WTC11 (cell line): ENCODE results near the gene OSTM1. TPM values are rescaled to one million over a fixed set of nuclear protein-coding genes. Genes with fewer than 3 reads are reported as not detected.

Experiments used
- ATAC-seq: fragments of 200-7000 bp; cut with Tn5 transposase; 2 replicates; pipeline ENCODE4 v1.10.0; 2021; ENCODE audit warnings: mild to moderate bottlenecking, moderate library complexity
- CTCF ChIA-PET: fragments of 300-600 bp; sonication (Branson Sonifier 250); formaldehyde crosslinking; loops from one replicate; lab custom pipeline; 2021; ENCODE audit warnings: antibody characterized with exemption; lab: Charles Lee
- POLR2A ChIA-PET: fragments of 350-600 bp; sonication (Branson Sonifier 250); formaldehyde crosslinking; loops from one replicate; lab custom pipeline; 2021; ENCODE audit warnings: antibody characterized with exemption; lab: Charles Lee
- DNase-seq: peaks from one replicate; pipeline ENCODE4 v3.0.0; 2021; ENCODE audit warnings: low spot score
- H3K27ac Mint-ChIP-seq: 2 replicates; pipeline ENCODE4 v1.8.0; 2021; ENCODE audit warnings: mixed read lengths
- H3K27me3 Mint-ChIP-seq: 2 replicates; pipeline ENCODE4 v1.8.0; 2021; ENCODE audit warnings: low read depth, mild to moderate bottlenecking, moderate library complexity, mixed read lengths
- H3K36me3 Mint-ChIP-seq: 2 replicates; pipeline ENCODE4 v1.8.0; 2021; ENCODE audit warnings: mixed read lengths
- H3K4me1 Mint-ChIP-seq: 2 replicates; pipeline ENCODE4 v1.8.0; 2022; ENCODE audit warnings: mixed read lengths
- H3K4me3 Mint-ChIP-seq: 2 replicates; pipeline ENCODE4 v1.8.0; 2021; ENCODE audit warnings: mild to moderate bottlenecking, moderate library complexity, mixed read lengths
- H3K9me3 Mint-ChIP-seq: 2 replicates; pipeline ENCODE4 v1.8.0; 2021; ENCODE audit warnings: mixed read lengths
- ARID4B ChIP-seq: sonication (generic); formaldehyde crosslinking; IDR thresholded peaks from 2 replicates; pipeline ENCODE4 v1.8.0; 2023; ENCODE audit warnings: missing genetic modification reagents, mild to moderate bottlenecking, borderline replicate concordance
- CREB1 ChIP-seq: sonication (generic); formaldehyde crosslinking; IDR thresholded peaks from 2 replicates; pipeline ENCODE4 v1.8.0; 2023; ENCODE audit warnings: mild to moderate bottlenecking, missing genetic modification reagents
- CREM ChIP-seq: sonication (generic); formaldehyde crosslinking; IDR thresholded peaks from 2 replicates; pipeline ENCODE4 v1.8.1; 2022; ENCODE audit warnings: mild to moderate bottlenecking, missing genetic modification reagents, moderate library complexity
- CTCF ChIP-seq: fragments of 200-600 bp; IDR thresholded peaks from 2 replicates; pipeline ENCODE4 v1.8.0; 2022; ENCODE audit warnings: antibody characterized with exemption
- E2F4 ChIP-seq: sonication (generic); formaldehyde crosslinking; IDR thresholded peaks from 2 replicates; pipeline ENCODE4 v1.8.1; 2022; ENCODE audit warnings: low read depth, mild to moderate bottlenecking, moderate library complexity, missing genetic modification reagents, borderline replicate concordance
- ELF4 ChIP-seq: sonication (generic); formaldehyde crosslinking; IDR thresholded peaks from 2 replicates; pipeline ENCODE4 v1.8.1; 2022; ENCODE audit warnings: low read depth, mild to moderate bottlenecking, moderate library complexity, missing genetic modification reagents
- EMX1 ChIP-seq: fragments of 250-450 bp; sonication (Bioruptor Pico); IDR thresholded peaks from 2 replicates; pipeline ENCODE4 v1.8.0; 2021; ENCODE audit warnings: mild to moderate bottlenecking
- ETV6 ChIP-seq: sonication (generic); formaldehyde crosslinking; IDR thresholded peaks from 2 replicates; pipeline ENCODE4 v1.8.1; 2022; ENCODE audit warnings: mild to moderate bottlenecking, missing genetic modification reagents
- GABPB1 ChIP-seq: sonication (generic); formaldehyde crosslinking; IDR thresholded peaks from 2 replicates; pipeline ENCODE4 v1.8.1; 2023; ENCODE audit warnings: mild to moderate bottlenecking, missing genetic modification reagents
- GRHL2 ChIP-seq: fragments of 250-450 bp; sonication (Bioruptor Pico); IDR thresholded peaks from 2 replicates; pipeline ENCODE4 v1.8.0; 2022; ENCODE audit warnings: mild to moderate bottlenecking, moderate library complexity; ENCODE audit not compliant: insufficient replicate concordance, severe bottlenecking
- MAX ChIP-seq: sonication (generic); formaldehyde crosslinking; IDR thresholded peaks from 2 replicates; pipeline ENCODE4 v1.8.0; 2022; ENCODE audit warnings: mild to moderate bottlenecking, missing genetic modification reagents
- MYBL2 ChIP-seq: sonication (generic); formaldehyde crosslinking; IDR thresholded peaks from 2 replicates; pipeline ENCODE4 v1.8.1; 2023; ENCODE audit warnings: mild to moderate bottlenecking, moderate library complexity, missing genetic modification reagents
- NR1H2 ChIP-seq: sonication (generic); formaldehyde crosslinking; IDR thresholded peaks from 2 replicates; pipeline ENCODE4 v1.9.0; 2021; ENCODE audit warnings: mild to moderate bottlenecking, moderate library complexity, missing genetic modification reagents
- PRRX2 ChIP-seq: fragments of 250-450 bp; sonication (Bioruptor Pico); IDR thresholded peaks from 2 replicates; pipeline ENCODE4 v1.8.0; 2021; ENCODE audit warnings: mild to moderate bottlenecking
- TCF7 ChIP-seq: sonication (generic); formaldehyde crosslinking; IDR thresholded peaks from 2 replicates; pipeline ENCODE4 v1.8.0; 2022; ENCODE audit warnings: mild to moderate bottlenecking, low read depth, missing genetic modification reagents, moderate library complexity
- USF2 ChIP-seq: sonication (generic); formaldehyde crosslinking; IDR thresholded peaks from 2 replicates; pipeline ENCODE4 v1.8.1; 2023; ENCODE audit warnings: mild to moderate bottlenecking, missing genetic modification reagents, moderate library complexity
- ZMAT4 ChIP-seq: fragments of 250-450 bp; sonication (Bioruptor Pico); IDR thresholded peaks from 2 replicates; pipeline ENCODE4 v1.9.0; 2021; ENCODE audit warnings: mild to moderate bottlenecking
- ZNF263 ChIP-seq: sonication (generic); formaldehyde crosslinking; IDR thresholded peaks from 2 replicates; pipeline ENCODE4 v1.8.1; 2022; ENCODE audit warnings: low read depth, mild to moderate bottlenecking, moderate library complexity, missing genetic modification reagents
- ZNF317 ChIP-seq: sonication (generic); formaldehyde crosslinking; IDR thresholded peaks from 2 replicates; pipeline ENCODE4 v1.8.1; 2023; ENCODE audit warnings: low read depth, mild to moderate bottlenecking, moderate library complexity, missing genetic modification reagents, borderline replicate concordance
- ZNF423 ChIP-seq: fragments of 250-450 bp; sonication (Bioruptor Pico); IDR thresholded peaks from 2 replicates; pipeline ENCODE4 v2.1.2; 2022; ENCODE audit warnings: mild to moderate bottlenecking, moderate library complexity
- ZSCAN18 ChIP-seq: fragments of 250-450 bp; sonication (Bioruptor Pico); IDR thresholded peaks from 2 replicates; pipeline ENCODE4 v2.1.2; 2022; ENCODE audit warnings: mild to moderate bottlenecking, moderate library complexity
- total RNA-seq: library from RNA; stranded (reverse); gene quantifications from 3 replicates; pipeline ENCODE4 v1.2.3, GENCODE V29; 2021

OSTM1 gene
- total RNA-seq, 1 experiment from 2014 or later, result 34.1 TPM

- ATAC-seq, result no peak
- Mint-ChIP-seq H3K4me1 (peaks cover 29% of the 10 kb centered on the region), H3K27me3 (peaks cover 6% of the 10 kb centered on the region), H3K36me3 (no peaks in the 10 kb centered on the region), H3K27ac (no peak overlapping the region), H3K9me3 (peaks cover 1% of the 10 kb centered on the region; the same call in 1 of the 2 replicates), H3K4me3 (no peak overlapping the region)
- POLR2A ChIA-PET, result interaction anchor here (0.5 kb wide), 1 partner anchor 1399 kb away, joined by 3 read pairs; no protein-coding TSS in a partner anchor
- TF ChIP-seq CREB1 (CRISPR knock-in tag) (no peak), ZNF317 (CRISPR knock-in tag) (no peak), ZNF423 (CRISPR knock-in tag) (no peak), GABPB1 (CRISPR knock-in tag) (no peak), ETV6 (CRISPR knock-in tag) (no peak), CTCF (no peak), ELF4 (no peak), TCF7 (CRISPR knock-in tag) (no peak), ARID4B (CRISPR knock-in tag) (no peak), GRHL2 (no peak), E2F4 (CRISPR knock-in tag) (no peak), USF2 (CRISPR knock-in tag) (no peak), NR1H2 (CRISPR knock-in tag) (no peak), EMX1 (CRISPR knock-in tag) (no peak), ZMAT4 (CRISPR knock-in tag) (no peak), MYBL2 (CRISPR knock-in tag) (no peak)
- no peak for DNase-seq
- CTCF ChIA-PET, result no interaction called here
Measured at GRCh38 chr6:107999341-107999740, 75.2 kb downstream of the OSTM1 start.

- no peak overlapping the region for H3K27ac Mint-ChIP-seq
- ChIA-PET CTCF (interaction anchor here (0.6 to 2.1 kb wide), 5 partner anchors 12 to 1215 kb away, joined by 3 to 8 read pairs (median 4); no protein-coding TSS in a partner anchor), POLR2A (interaction anchor here (0.5 to 0.6 kb wide), 3 partner anchors 18 to 502 kb away, joined by 5 read pairs; no protein-coding TSS in a partner anchor)
- no peaks in the 10 kb centered on the region for H3K36me3 Mint-ChIP-seq
- peaks cover 69% of the 10 kb centered on the region for H3K27me3 Mint-ChIP-seq
- H3K9me3 Mint-ChIP-seq, result no peaks in the 10 kb centered on the region
- ATAC-seq (peak; percentile 34), DNase-seq (no peak)
- H3K4me3 Mint-ChIP-seq, result no peak overlapping the region
- peaks cover 56% of the 10 kb centered on the region for H3K4me1 Mint-ChIP-seq
- TF ChIP-seq ETV6 (CRISPR knock-in tag) (no peak), ZNF263 (CRISPR knock-in tag) (no peak), MAX (CRISPR knock-in tag) (no peak), ZSCAN18 (CRISPR knock-in tag) (no peak), CREM (no peak), USF2 (CRISPR knock-in tag) (no peak), PRRX2 (CRISPR knock-in tag) (no peak), E2F4 (CRISPR knock-in tag) (no peak)
Measured at GRCh38 chr6:107991772-107992550, 82.6 kb downstream of the OSTM1 start.
